KG1 (cell line): ENCODE measurements around the gene CMIP.
"Not testable (repeated sequence)": the region's sequence is repeated elsewhere in the genome, so short reads cannot be mapped to it uniquely, and the experiment has no call there.

Experiments
- DNase-seq: peaks from one replicate; lab custom pipeline; 2025; lab: John Stamatoyannopoulos, UW

CMIP gene

DNA sequence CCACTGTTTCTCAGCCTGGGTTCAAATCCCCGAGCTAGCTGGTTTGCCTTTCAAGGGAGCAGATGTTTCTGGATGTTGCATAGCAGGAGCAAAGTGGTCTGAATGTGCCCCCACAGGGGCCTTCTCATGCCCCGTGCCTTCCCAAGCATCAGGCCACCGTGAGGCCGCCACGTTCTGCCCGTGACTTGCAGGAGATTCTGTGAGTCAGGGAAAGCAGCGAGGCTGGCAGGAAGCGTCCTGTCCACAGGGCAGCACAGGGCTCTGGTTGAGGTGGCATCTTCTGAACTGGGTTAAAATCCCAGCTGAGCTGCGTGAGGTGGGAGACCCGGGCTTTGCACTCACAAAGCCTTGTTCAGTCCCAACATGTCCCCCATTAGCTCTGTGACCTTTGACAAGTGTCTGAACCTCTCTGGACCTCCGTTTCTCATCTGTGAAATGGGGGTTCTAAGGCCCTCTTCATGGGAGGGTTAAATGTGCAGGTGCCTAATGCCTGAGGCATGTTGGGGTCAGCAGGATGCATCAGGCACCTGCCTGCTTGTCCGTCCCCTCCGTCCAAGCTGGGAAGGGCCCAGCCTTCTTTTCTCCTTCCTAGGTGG is 239.7 kb downstream of the CMIP start:
- no peak for DNase-seq

DNA sequence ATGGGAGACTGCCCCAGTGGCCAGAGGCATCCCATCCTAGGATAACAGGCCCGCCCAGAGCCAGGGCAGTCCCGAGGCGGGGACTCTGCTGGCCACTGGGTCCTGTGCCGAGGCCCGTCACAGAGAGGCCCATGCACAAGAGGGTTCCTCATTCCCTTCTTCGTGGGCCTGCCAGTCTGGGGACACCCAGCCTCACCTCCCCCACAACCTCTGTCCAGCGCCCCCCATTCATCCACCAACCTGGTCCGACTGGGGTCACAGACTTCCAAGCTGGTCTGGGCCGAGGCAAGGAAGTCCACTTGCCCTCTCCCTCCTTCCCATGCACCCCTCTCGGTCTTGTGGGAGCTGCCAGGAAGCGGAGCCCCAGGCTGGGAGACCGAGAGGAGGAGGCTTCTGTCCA is 240.3 kb downstream of the CMIP start:
- no peak for DNase-seq

DNA sequence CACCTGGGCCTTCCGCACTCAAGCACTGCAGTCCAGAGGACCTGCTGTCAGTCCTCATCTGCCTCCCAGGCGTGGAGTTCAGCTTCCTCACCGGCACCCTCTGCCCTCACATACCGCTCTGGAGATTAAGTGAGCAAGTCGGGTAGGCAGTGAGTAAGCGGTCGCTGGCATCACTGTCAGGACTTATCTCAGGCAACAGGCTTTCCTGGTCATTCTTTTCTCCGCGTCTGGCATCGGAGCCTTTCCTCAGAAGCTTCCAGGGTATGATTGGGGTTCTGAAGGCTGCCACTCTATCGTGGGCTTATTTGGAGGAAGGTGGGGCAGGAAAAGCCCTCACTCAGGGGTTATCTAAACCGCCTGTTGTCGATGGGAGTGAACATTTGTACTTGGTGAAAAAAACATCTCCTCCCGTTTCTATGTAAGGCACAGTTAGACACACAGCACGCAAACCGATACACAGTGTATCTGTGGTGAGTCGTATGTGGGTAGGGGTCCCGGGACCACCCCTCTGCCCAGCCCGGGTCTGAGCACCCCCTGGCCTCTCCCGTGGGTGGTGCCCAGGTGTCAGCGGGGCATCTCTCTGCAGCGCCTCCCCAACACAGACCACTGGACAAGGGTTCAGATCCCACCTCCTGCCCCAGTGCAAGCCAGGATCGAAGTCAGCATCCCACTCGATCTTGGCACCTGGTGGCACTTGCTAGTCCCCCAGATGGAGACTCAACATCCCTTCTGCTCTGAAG is 242.0 kb downstream of the CMIP start:
- DNase-seq: no peak

DNA sequence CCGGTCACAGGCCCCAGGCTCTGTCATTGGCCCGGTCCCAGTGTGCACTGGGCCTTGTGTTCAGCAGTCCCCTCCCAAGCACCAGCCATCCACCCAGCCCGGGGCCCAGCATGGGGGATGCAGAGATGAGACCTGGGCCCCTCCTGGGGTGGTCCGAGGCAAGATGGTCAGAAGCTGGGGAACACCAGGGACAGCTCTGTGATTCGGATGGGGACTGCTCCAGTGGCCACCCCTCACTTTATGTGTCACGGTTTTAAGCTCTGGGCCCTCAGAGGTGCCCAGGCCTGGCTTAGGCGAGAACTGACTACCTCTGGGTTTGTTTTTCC is 242.5 kb downstream of the CMIP start:
- no peak for DNase-seq

DNA sequence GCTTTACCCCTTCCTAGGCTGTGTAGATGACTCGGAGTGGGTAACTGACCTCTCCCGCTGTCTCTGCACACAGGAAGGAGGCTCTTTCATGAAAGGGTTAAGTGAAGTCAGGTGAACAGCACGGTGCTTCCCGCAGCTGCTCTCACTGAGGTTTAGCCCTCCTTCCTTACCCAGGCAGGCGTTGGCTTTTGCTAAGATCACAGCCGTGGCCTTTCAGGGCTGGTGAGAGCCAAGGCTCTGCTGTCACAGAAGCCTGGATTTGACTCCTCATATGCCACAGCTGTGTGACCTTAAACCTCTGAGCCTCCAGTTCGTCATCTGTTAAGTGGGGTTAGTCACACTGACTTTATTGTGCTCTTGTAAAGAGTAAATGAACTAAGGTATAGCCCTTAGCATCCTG is 243.6 kb downstream of the CMIP start:
- DNase-seq: no peak

DNA sequence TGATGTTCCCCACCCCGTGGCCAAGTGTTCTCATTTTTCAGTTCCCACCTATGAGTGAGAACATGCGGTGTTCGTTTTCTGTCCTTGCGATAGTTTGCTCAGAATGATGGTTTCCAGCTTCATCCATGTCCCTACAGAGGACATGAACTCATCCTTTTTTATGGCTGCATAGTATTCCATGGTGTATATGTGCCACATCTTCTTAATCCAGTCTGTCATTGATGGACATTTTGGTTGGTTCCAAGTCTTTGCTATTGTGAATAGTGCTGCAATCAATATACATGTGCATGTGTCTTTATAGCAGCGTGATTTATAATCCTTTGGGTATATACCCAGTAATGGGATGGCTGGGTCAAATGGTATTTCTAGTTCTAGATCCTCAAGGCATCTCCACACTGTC is 244.2 kb downstream of the CMIP start:
- not testable (repeated sequence) for DNase-seq

DNA sequence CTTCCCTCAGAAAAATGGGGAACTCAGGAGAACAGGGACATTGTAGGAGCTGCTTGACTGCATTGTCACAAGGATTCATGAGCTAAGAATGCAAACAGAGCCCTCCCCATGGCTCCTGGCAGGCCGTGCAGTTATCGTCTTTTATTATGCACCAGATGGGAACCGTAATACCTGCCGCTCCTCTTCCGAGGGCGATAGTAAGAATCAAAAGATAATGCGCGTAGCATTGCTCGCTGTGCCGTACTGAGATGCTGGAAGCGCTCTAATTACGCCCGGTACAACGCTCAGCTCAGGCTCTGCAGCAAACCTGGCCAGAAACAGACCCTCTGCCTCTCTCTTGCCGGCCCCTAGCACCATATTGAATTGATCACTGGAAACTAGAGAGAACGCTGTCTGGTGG is 247.4 kb downstream of the CMIP start:
- no peak for DNase-seq

DNA sequence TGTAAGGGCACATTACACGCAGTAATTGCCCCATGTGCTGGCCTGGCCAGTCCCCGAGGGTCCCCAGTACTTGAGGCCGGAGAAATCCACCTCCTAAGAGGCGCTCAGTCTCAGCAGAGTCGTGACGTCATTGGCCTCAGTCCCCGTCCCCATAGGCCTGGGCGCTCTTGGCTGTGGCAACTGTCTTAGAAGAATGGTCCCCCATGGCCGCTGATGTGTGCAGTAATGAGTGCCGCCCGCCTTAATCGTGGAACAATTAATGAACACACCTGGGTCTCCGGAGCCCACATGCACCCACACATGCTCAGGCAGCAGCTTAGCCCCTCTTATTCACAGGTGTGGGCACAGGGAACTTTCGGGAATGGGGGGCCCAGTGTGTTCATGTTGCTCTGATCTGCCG is 248.0 kb downstream of the CMIP start:
- DNase-seq: no peak

DNA sequence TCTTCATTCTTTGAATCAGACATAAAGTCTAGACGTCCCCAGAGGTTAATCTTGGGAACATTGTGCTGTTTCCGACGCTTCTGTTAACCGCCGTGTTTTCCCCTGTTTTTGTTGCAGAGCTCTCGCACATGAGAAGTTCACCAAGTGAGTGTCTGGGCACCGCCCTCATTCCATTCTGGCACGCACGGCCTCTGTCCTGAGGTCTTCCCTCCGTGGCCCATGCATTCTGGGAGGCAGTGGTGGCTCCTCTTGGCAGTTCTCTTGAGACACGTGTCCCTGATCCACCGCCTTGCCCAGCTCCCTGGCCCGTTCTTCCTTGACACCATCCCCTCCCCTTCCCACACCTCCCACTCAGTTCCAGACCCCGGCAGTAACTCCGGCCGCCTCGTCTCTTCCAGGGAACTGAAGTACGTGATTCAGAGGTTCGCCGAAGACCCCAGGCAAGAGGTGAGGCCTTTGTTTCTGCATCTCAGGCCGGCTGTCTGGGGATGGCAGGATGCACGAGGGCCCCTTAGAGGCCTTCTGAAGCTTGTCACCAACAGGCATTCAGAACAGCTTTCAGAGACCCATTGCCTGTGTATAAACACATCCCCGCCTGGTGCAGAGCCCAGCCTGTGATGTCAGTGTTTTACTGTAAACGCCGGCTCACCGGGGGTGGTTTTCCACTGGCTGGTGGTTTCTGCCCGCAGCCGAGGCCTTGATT is 248.6 kb downstream of the CMIP start:
- DNase-seq: no peak

DNA sequence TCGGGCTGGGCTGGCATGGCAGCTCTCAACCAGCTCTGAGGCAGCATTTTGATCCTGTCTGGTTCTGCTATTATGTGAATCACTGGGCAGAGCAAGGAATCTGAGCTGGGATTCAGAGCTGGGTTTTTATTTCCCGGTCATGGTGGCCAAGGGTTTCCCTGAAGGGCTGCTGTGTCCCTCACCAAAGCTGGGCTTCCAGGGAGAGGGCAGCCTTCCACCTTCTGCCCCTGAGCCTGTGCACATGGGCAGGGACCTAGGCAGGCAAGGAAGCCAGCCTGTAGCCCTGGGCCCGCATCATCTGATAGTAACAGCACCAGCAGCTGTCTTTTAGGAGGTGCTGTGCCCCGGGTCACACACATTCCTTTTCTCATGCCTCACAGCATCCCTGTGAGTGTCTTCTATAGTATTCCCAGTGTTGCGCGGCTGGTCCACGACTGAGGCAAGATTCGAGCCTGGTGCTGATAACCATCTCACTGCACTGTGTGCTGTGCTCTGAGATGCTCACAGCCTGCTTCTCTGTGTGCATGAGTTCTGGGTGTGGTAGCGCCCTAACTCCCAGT is 249.2 kb downstream of the CMIP start:
- no peak for DNase-seq

DNA sequence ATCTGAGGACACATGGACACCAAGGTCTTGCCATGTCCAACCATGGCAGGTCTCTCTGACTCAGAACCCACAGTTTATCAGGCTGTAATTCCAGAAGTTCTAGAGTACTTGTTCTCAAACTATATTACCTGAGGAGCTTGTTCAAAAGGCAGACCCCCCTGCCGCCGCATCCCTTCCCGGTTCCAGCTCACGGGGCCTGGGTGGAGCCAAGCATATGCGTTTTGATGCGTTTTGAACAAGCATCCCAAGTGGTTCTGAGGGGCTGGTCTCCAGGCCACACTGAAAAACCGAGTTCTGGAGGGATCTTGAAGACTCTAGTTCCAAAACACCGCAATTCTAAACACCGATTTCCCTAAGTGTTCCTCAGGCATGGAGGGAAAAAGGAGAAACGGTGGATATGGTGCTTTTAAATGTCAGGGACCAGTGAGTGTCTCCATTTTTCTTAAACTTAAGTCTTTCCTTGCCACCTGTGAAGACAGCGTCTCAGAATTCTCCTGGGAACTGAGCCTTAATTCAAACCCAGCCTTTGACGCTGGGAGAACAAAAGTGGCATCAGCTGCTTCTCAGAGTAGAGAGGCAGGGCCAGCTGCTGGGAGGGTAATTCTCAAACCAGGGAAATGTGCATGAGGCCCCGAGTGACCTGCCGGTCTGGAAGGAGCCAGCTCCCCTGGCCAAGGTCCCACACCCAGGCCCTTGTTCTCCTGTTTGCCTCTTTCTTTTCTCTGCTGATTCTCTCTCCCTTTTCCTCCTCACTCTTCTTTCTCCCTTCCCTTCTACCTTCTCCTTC is 250.1 kb downstream of the CMIP start:
- no peak for DNase-seq

DNA sequence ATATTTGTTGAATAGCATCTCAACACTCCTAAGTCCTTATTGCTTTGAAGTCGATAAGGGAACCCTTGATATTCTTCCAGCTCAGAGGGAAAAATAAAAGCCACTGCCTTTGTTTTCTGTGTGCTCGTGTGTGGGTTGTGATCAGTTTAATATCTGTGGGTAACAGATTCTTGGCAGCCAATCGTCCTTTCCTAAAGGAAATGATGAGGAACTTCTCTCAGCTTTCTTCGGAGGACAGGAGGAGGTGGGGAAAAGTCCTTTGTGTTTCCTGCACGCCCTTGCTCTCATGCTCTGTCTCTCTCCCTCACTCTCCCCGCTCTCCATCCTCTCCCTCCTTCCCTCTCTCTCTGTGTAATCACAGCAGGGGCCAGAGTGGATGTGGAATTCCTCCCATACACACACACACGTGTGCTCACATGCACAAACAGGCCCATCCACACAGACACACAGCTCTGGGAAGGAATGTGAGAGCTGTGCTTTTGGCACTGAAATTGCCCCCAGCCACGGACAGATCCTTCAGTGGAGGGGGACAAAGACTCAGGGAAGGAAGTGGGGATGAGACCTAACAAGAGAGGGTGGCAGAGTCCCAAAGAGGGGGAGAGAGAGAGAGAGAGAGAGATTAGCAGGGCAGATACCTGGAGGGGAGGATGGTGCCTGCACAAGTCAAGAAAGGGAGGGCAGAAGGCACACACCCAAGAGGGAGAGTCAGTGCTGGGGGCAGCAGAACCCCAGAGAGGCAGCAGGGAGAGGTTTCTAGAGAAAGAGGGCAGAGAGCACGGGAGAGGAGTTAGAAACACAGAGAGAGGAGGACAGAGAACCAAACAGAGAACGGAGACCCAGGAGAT is 250.9 kb downstream of the CMIP start:
- no peak for DNase-seq

DNA sequence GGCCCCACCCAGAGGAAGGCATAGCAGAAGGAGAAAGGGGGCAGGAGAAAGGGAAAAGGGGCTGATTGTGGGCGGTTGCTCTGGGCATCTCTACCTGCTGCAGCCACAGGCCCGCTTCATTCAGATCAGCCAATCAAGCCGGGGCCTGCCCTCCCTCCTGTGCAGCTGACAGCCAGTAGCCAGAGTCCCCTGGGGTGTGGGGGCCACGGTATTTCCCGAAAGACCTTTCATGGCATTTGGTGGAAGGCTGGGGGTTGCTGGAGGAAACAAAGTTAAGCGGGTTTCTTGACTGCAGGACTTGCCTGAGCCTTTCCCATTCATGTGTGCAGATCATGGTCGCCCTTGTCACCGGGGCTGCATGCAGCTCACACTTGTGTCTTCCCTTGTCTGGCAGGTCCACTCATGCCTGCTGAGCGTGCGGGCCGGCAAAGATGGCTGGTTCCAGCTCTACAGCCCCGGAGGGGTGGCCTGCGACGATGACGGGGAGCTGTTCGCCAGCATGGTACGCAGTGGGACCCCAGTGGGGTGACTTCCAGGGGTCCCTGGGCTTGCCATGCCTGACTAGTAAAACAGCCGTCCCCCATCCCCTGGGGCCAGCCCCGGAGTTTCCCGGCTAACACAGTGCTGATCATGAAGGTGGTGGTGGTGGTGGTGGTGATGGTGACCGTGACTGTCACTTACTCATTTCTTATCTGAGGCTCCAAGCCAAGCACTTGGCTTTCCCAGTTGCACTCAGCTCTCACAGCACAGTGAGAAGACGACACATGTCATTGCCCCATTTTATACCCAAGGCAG is 251.8 kb downstream of the CMIP start:
- DNase-seq: no peak

DNA sequence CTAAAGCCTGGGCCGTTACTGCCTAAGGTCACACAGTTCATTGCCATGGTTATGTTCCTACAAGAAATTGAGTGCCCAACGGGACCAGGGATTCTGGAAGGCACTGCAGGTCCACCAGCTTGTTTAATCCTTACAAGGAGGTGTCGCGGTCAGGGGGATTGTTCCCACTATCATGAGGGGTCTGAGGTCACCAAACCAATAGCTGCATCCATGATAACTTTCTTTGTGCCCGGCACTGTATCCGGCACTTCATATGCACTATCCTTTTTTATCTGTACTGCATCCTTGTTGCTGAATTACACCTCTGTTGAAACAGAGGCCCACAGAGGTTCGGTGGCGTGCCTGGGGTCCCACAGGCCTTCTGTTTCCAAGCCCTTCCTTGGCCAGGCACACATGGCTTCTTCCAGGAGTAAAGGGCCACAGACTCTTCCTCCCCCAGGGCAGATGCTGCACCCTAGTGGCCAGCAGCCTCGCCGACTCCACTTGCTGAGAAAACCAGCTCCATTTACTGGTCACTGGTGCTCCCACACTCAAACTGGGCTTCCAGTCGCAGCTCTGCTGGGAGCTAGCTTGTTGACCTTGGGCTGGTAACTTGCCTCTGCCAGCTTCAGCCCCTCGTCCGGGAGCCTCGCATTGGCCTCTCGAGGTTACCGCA is 252.5 kb downstream of the CMIP start:
- DNase-seq: no peak

DNA sequence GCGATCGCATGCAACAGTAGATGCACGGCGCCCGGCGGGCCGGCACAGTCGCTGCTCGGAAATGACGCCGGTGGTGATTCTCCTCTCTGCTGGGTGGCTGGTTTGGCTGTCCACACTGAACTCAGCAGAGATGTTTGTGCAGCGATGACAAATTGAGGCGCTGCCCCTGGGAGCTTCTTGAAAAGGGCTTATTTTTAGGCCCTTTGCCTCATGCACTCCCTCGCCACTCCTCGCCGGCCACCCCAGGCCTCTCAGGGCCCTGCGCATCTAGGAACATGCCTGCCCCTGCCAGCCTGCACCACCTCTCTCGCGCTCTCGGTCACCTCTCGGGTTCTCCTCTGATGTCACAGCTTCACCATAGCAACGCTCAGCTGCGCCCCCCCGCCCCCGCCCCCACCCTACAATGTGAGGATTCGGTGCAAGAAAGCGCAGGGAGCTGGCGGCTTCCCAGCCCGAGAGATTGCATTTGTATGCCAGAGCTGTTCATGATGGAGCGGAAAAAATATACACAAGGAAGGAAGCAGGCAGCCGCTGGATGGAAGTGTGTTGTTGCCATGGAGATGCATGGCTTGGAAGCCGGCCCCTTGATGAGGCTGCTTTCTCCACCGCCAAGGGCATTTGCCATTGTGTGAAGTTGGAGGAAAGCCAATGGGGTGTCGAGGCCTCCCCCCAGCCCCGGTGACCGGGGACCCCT is 253.2 kb downstream of the CMIP start:
- no peak for DNase-seq

DNA sequence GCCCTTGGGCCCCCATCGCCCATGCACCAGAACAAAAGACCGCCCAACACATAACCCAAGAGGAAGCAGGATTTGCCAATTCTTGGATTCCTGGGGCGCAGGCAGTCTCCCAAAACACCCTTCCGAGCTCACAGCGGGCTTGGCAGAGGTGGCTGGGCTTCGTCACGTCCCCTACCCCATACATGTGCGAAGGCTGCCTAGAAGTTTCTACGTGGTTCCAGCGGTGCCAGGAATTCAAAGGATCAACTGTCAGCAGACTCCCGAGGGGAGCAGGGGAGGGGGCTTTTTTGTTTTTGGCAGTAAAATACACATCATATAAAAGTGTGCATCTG is 253.7 kb downstream of the CMIP start:
- DNase-seq: no peak

DNA sequence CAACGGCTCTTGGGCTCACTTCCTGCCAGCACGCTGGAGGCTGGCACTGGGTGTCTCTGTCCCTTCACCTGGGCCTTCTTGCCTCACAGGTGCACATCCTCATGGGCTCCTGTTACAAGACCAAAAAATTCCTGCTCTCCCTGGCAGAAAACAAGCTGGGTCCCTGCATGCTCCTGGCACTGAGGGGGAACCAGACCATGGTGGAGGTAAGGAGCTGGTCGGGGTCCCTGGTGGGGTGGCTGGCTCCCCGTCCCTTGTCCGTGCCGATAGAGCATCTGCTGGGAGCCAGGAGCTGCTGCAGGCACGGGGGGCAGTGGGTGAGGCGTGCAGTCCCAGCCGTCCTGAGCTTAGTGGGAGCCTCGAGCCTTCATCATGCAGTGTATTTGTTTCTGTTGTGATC is 255.0 kb downstream of the CMIP start:
- DNase-seq: no peak

DNA sequence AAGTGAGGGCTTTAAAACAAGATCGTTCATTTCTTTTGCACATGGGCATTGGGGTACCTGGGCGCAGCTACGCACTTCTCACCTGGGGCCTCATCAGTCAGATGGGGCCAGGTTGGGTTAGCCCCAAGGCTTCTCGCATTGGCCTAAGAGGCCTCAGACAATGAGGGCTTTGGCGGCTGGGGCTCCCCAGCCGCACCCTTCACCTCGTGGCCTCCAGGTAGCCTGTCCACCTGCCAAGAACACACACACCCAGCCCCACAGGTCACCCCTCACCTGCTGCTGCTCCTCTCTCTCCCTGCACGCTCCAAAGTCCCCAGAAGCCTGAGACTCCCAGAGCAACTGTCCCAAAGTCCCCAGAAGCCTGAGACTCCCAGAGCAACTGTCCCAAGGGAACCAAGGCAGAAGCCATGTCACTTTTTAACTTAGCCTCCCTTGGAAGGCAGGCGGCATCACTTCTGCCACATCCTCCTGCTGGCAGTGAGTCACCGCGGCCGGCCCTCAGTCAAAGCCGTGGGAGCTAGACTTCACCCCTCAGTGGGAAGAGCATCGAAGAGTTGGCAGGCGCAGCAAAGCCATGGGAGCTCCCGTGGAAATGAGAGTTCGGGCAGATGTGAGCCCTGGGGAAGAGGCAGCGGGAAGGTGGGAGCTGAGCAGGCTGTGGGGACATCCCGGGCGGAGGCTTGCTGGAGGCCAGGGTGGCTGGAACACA is 255.6 kb downstream of the CMIP start:
- DNase-seq: no peak

DNA sequence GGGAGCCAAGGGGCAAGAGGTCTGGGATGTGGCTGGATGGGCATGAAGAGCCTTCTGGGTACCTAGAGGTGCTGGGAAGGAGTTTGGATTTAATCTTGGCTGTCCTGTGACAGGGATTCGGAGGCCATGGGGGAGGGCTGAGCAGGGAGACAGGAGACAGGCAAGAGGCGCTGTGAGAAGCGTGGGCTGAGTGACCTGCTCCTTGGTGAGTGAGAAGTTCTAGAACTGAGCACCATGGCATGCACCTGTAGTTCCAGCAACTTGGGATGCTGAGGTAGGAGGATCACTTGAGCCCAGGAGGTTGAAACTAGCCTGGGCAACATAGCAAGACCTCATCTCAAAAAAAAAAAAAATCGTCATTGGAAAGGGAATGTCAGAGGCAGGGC is 256.2 kb downstream of the CMIP start:
- DNase-seq: no peak
